GM12875 (cell line): ENCODE measurements around the gene MRPL44.

Experiments
- H3K4me3 ChIP-seq: one replicate; pipeline ENCODE4 v1.5.1; 2011; ENCODE audit warnings: low read depth, low read length, control low read depth
- TF ChIP-seq, protein P1 (sequence below): IDR thresholded peaks from 2 replicates; pipeline ENCODE4 v1.5.1; 2011; ENCODE audit warnings: low read depth, mild to moderate bottlenecking, control low read depth, inconsistent platforms, low read length, moderate library complexity, borderline replicate concordance; ENCODE audit not compliant: insufficient read depth

The MRPL44 gene

DNA sequence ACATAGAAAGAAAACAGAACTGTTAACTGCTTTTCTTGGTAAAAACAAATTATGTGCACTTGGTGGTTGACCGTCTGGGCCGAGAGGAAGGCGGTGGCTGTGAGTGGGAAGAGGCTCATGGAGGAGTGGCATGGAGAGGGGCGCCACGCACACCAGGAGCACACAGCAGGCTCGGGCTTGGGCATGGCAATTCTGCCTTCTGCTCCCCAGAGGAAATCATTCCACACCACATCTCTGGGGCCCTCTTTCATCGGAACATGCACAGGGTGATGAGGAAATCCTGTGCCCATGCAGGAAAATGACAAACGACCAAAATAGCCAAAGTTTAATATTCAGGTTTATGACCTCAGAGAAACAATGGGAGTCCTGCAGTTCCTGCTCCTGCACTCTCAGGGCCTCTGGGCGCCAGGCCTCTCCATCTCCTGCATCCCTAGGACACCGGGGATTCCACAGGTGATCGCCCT, 38.6 kb upstream of the MRPL44 start:
- TF ChIP-seq, protein P1, sequence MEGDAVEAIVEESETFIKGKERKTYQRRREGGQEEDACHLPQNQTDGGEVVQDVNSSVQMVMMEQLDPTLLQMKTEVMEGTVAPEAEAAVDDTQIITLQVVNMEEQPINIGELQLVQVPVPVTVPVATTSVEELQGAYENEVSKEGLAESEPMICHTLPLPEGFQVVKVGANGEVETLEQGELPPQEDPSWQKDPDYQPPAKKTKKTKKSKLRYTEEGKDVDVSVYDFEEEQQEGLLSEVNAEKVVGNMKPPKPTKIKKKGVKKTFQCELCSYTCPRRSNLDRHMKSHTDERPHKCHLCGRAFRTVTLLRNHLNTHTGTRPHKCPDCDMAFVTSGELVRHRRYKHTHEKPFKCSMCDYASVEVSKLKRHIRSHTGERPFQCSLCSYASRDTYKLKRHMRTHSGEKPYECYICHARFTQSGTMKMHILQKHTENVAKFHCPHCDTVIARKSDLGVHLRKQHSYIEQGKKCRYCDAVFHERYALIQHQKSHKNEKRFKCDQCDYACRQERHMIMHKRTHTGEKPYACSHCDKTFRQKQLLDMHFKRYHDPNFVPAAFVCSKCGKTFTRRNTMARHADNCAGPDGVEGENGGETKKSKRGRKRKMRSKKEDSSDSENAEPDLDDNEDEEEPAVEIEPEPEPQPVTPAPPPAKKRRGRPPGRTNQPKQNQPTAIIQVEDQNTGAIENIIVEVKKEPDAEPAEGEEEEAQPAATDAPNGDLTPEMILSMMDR = no peak

DNA sequence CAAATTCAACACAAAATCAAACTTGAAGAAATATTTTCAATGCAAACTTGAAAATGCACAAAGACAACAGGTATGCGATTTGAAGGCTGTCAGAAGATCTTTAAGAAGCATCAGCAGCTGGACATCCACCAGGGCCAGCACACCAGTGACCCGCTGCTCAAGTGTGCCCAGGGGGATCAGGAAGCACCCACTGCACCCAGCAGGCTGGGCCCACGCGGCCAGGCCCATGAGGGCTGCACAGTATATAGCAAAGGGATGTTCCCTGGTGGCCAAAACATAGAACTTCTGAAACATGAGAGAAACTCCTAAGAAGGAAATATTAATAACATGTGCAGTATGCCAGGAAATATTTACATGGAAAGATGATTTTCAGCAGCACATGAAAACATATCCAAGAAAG, 37.2 kb upstream of the MRPL44 start:
- no peak overlapping the region for H3K4me3 ChIP-seq
- TF ChIP-seq, protein P1 = no peak

More for the DNA sequence above, 38.6 kb upstream of the MRPL44 start:
- H3K4me3 ChIP-seq = no peak overlapping the region

DNA sequence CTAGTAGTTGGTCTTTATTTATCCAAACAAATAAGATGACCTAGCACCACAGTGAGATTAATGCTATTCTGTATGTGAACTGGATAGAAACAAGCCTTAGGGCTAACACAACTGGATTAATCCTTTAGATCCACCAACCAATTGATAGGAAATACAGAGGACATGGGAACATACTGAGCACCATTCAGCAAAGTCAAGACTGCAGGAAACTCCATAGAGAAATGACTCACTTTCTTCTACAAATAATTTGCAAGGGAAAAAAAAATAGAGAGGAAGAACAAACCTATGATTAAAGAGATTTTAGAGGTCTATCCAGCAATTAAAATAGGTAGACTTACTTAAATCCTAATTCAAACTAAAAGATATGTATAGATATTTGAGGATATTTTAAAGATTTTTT, 36.1 kb upstream of the MRPL44 start:
- TF ChIP-seq, protein P1 = no peak
- H3K4me3 ChIP-seq = no peak overlapping the region

DNA sequence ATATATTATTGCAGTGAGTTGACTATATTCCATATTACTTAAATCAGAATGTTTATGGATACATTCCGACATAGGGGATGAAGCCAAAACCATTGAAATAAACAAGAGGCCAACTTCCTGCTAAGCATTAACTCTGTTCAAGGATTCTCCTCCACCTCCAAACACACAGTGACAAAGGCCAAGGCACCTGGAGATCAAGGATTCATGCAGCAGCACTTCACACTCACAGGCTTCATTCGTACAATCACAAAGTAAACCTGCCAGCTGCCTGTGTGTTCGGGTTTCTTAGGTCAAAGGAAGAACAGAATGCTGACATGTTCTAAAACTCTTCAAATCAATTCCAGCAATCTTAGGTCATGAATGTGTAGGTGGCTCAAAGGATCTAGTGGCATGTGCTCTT, 35.0 kb upstream of the MRPL44 start:
- no peak overlapping the region for H3K4me3 ChIP-seq
- TF ChIP-seq, protein P1 = no peak

DNA sequence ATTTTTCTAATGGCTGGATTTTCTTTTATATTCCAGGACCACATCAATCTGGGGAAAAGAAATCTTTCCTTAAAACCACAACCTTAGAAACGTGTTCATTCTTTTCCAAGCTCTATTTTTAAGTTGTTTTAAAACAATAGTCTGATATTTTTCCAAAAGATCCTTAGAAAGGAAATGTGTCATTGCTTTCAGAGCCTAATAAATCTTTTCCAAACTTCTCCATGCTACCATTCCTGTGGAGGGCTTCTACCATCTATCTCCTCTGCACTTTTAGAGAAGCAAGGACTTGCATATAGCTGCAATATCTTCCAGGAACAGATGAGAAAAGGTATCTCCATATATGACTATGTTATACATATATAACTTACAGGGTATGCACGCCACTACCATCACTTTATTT, 33.3 kb upstream of the MRPL44 start:
- TF ChIP-seq, protein P1 = no peak
- no peak overlapping the region for H3K4me3 ChIP-seq

DNA sequence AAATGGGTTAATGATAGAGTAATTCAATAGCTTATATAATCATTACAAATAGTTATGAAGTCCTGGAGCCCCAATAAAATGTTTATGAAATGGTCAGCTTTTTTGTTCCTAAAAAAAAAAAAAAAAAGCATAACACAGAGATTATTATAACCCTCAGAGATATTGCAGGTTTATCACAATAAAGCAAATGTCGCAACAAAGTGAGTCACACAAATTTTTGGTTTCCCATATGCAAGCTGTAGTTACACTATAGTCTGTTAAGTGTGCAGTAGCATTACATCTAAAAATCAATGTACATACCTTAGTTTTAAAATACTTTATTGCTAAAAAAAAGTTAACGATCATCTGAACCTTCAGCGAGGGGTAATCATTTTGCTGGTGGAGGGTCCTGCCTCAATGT, 32.2 kb upstream of the MRPL44 start:
- TF ChIP-seq, protein P1 = no peak
- H3K4me3 ChIP-seq = no peak overlapping the region

DNA sequence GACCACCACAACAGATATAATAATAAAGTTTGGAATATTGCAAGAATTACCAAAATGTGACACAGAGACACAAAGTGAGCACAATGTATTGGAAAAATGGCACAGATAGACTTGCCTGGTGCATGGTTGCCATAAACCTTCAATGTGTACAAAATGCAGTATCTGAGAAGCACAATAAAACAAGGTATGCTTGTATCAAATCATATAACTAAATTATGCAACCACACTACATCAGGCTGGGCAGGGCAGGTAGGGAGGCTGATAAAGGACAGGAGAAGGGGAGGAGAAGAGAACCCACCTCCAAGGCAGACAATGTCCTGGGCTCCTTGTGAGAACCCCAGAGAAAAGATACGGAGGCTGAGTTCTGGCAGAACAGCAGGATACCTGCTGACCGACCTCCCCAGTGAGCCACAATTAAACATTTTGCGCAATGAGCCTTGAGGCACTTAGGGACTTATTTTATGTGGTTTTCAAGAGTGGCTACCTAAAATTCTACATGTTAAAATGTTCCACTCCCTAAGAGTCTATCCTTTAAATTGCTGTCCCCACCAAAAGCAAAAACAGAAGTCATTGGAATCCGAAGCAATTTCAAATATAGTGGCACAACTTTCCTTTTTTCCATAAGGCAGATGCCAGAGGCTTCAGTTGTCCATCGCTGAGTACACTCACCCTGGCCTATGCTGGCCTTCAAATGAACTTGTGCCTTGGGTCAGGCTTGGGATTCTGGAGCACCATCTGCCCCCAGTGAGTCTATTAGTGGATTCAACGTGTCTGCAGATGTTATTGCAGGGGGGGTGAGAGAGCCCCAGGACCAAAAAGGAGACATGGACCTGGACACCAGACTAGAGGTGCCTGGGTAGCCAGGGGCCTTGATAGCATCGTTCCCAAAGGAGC, 28.9 kb upstream of the MRPL44 start:
- TF ChIP-seq, protein P1 = no peak
- no peak overlapping the region for H3K4me3 ChIP-seq
